ENCODE data around the gene MEX3A.
"Not testable (repeated sequence)": the region's sequence is repeated elsewhere in the genome, so short reads cannot be mapped to it uniquely, and the experiment has no call there.

The MEX3A gene, protein sequence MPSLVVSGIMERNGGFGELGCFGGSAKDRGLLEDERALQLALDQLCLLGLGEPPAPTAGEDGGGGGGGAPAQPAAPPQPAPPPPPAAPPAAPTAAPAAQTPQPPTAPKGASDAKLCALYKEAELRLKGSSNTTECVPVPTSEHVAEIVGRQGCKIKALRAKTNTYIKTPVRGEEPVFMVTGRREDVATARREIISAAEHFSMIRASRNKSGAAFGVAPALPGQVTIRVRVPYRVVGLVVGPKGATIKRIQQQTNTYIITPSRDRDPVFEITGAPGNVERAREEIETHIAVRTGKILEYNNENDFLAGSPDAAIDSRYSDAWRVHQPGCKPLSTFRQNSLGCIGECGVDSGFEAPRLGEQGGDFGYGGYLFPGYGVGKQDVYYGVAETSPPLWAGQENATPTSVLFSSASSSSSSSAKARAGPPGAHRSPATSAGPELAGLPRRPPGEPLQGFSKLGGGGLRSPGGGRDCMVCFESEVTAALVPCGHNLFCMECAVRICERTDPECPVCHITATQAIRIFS

GRCh38 chr1:156082309-156083091 lies at the start of gene MEX3A:
MEX3A (minus strand) TSS chr1:156082465; CDS start chr1:156081998, 467 bp downstream.
- peak within 1 kb of the TSS; percentile 85 for H3K4me3 ChIP-seq (ENCODE audit: low read depth, low read length)
- DNase-seq (ENCODE audit: low read depth) = no peak

DNA sequence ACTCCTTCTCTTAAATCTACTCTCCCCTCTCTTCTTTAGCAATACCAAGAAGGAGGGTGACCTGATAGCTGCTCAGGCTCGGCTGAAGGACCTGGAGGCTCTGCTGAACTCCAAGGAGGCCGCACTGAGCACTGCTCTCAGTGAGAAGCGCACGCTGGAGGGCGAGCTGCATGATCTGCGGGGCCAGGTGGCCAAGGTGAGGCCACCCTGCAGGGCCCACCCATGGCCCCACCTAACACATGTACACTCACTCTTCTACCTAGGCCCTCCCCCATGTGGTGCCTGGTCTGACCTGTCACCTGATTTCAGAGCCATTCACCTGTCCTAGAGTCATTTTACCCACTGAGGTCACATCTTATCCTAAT lies 48.3 kb upstream of the MEX3A start:
- no peak for DNase-seq (ENCODE audit: low read depth)
- no peak overlapping the region for H3K4me3 ChIP-seq (ENCODE audit: low read depth, low read length)

GRCh38 chr1:156129687-156130577 lies 47.7 kb upstream of the MEX3A start:
- H3K4me3 ChIP-seq (ENCODE audit: low read depth, low read length) = peak overlapping the region; percentile 29

GRCh38 chr1:156128654-156129597 lies 46.7 kb upstream of the MEX3A start:
- no peak for DNase-seq (ENCODE audit: low read depth)
- H3K4me3 ChIP-seq (ENCODE audit: low read depth, low read length) = peak overlapping the region; percentile 29

More at GRCh38 chr1:156129687-156130577, 47.7 kb upstream of the MEX3A start:
- peak; percentile 87 for DNase-seq (ENCODE audit: low read depth)

GRCh38 chr1:156128308-156128653 lies 46.0 kb upstream of the MEX3A start:
- DNase-seq (ENCODE audit: low read depth) = no peak
- H3K4me3 ChIP-seq (ENCODE audit: low read depth, low read length) = peak overlapping the region; percentile 29

GRCh38 chr1:156126630-156127534 lies 44.6 kb upstream of the MEX3A start:
- H3K4me3 ChIP-seq (ENCODE audit: low read depth, low read length) = peak overlapping the region; percentile 7
- DNase-seq (ENCODE audit: low read depth) = no peak

- peak; percentile 92 for DNase-seq (ENCODE audit: low read depth)
- H3K4me3 ChIP-seq (ENCODE audit: low read depth, low read length) = peak overlapping the region; percentile 17
Measured at GRCh38 chr1:156126043-156126629, 43.9 kb upstream of the MEX3A start.

GRCh38 chr1:156125544-156125943 lies 43.3 kb upstream of the MEX3A start:
- DNase-seq (ENCODE audit: low read depth); H3K4me3 ChIP-seq (ENCODE audit: low read depth, low read length): not testable (repeated sequence)

- no peak for DNase-seq (ENCODE audit: low read depth)
- no peak overlapping the region for H3K4me3 ChIP-seq (ENCODE audit: low read depth, low read length)
Measured at GRCh38 chr1:156124557-156125483, 42.6 kb upstream of the MEX3A start.

- peak overlapping the region; percentile 38 for H3K4me3 ChIP-seq (ENCODE audit: low read depth, low read length)
- DNase-seq (ENCODE audit: low read depth) = peak; percentile 97
Measured at GRCh38 chr1:156123356-156124196, 41.3 kb upstream of the MEX3A start.

DNA sequence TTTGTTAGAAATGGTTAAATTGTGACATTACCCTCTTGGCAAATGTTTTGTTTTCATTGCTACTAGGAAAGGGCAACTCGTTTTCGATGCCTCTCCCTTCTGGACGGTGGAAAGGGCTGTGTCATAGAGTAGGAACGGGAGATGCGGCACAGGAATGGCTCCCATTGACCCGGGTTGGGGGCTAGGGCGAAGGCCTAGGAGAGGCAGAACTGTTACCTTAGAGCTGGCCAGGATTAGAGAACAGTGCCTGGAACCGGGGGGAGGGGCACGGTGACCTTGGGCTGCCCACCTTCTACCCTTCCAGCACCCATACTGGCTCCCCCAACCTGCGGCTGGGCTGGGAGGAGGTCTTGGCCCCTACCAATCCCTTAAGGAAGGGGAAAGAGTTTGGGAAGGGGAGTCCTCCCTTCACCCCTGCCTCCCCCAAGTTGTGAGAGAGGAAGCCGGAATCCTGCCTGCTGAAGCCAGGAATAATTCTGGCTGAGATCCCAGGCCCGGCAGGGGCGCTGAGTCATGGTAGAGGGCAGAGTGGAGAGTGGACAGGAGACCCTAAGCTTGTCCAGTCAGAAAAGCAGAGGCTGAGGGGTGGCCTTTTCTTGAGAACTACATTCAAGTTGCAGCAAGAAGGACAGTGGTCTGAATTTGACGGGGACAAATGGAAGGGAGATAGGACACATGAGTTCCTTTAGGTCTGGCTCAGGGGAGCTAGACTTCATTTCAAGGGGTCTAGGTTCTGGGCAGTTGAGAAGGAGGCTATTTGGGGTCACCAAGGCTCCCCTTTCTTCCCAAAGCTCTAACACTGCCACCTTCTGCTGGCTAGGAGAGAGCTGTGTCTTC lies 40.5 kb upstream of the MEX3A start:
- no peak for DNase-seq (ENCODE audit: low read depth)
- peak overlapping the region; percentile 38 for H3K4me3 ChIP-seq (ENCODE audit: low read depth, low read length)

GRCh38 chr1:156122086-156122485 lies 39.8 kb upstream of the MEX3A start:
- DNase-seq (ENCODE audit: low read depth) = no peak

GRCh38 chr1:156121457-156121856 lies 39.2 kb upstream of the MEX3A start:
- DNase-seq (ENCODE audit: low read depth) = no peak
- peak overlapping the region; percentile 38 for H3K4me3 ChIP-seq (ENCODE audit: low read depth, low read length)

More at GRCh38 chr1:156122086-156122485, 39.8 kb upstream of the MEX3A start:
- H3K4me3 ChIP-seq (ENCODE audit: low read depth, low read length) = peak overlapping the region; percentile 38

- H3K4me3 ChIP-seq (ENCODE audit: low read depth, low read length) = peak overlapping the region; percentile 0
- not testable (repeated sequence) for DNase-seq (ENCODE audit: low read depth)
Measured at GRCh38 chr1:156121005-156121404, 38.7 kb upstream of the MEX3A start.

Measured in skeletal muscle cell (primary cell).